Measurements from ENCODE around the gene GATA5. TPM values are rescaled to one million over a fixed set of nuclear protein-coding genes. Genes with fewer than 3 reads are reported as not detected.

GATA5 gene
- total RNA-seq, 1 donor from 2014 or later, result not detected

DNA sequence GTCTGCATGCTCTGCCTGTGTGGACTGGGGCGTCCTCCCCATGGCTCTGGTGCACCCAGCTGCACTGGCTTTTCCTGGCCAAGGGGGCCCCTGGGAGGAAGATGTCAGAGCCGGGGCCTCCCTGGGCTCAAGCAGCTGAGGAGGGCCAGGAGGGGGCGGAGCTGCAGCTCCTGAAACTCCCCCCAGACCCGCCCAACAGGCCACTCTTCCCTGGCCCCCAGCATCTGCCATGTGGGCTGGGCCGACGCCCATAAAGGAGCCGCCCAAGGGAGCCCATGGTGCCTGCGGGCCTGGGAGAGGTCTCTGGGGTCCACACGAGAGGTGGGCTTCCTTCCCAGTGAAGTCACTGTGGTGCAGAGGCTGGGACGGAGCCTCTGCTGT lies 52.5 kb downstream of the GATA5 start:
- ChIA-PET CTCF (no interaction called here), POLR2A (no interaction called here)
- TF ChIP-seq, protein P1, sequence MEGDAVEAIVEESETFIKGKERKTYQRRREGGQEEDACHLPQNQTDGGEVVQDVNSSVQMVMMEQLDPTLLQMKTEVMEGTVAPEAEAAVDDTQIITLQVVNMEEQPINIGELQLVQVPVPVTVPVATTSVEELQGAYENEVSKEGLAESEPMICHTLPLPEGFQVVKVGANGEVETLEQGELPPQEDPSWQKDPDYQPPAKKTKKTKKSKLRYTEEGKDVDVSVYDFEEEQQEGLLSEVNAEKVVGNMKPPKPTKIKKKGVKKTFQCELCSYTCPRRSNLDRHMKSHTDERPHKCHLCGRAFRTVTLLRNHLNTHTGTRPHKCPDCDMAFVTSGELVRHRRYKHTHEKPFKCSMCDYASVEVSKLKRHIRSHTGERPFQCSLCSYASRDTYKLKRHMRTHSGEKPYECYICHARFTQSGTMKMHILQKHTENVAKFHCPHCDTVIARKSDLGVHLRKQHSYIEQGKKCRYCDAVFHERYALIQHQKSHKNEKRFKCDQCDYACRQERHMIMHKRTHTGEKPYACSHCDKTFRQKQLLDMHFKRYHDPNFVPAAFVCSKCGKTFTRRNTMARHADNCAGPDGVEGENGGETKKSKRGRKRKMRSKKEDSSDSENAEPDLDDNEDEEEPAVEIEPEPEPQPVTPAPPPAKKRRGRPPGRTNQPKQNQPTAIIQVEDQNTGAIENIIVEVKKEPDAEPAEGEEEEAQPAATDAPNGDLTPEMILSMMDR (IDR thresholded peaks at IDR 0.05), result no peak
- Mint-ChIP-seq H3K9me3 (no peaks in the 10 kb centered on the region), H3K36me3 (ENCODE audit: low read depth) (no peaks in the 10 kb centered on the region), H3K4me1 (no peaks in the 10 kb centered on the region), H3K4me3 (no peak overlapping the region), H3K27me3 (peaks cover 3% of the 10 kb centered on the region), H3K27ac (no peak overlapping the region)
- intact Hi-C loops (cut with micrococcal nuclease), result no loop called here
- DNase-seq, result no peak
- no peak for ATAC-seq (ENCODE audit: low read depth)

DNA sequence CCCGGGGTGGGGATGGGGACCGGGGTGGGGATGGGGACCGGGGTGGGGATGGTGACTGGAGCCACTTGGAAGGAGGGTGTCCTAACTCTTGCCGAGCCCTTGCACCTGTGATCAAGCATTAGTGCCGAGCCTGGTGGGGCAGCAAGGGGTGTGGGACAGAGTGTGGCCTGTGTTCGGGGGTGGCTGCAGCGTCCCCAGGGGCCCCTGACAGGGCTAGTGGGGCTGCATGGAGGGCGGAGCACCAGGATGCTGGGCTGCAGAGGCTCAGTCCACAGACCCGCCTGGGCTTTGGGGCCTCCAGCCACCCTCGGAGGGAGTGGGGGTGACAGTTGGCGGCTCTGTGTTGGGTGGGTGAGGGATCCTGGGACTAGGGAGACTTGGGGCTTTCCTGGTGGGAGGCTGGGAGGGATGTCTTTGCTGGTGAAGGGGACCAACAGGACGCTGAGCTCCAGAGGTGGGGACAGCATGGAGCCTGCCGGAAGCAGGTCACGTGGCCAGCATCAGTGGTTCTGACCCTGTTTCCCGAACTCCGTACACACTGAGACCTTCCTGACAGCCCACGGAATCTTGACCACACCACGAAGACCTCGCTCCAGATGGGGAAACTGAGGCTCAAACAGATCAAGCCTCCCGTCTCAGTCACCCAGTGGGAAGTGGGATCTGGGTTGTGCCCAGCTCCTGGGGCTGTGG lies 53.0 kb downstream of the GATA5 start:
- ATAC-seq (ENCODE audit: low read depth) (no peak), DNase-seq (no peak)
- Mint-ChIP-seq H3K27ac (no peak overlapping the region), H3K36me3 (ENCODE audit: low read depth) (no peaks in the 10 kb centered on the region), H3K4me1 (no peaks in the 10 kb centered on the region), H3K27me3 (peaks cover 3% of the 10 kb centered on the region), H3K4me3 (no peak overlapping the region), H3K9me3 (no peaks in the 10 kb centered on the region)
- TF ChIP-seq, protein P1 (IDR thresholded peaks at IDR 0.05), result no peak
- CTCF ChIA-PET, result no interaction called here
- POLR2A ChIA-PET, result no interaction called here
- intact Hi-C loops (cut with micrococcal nuclease), result no loop called here

DNA sequence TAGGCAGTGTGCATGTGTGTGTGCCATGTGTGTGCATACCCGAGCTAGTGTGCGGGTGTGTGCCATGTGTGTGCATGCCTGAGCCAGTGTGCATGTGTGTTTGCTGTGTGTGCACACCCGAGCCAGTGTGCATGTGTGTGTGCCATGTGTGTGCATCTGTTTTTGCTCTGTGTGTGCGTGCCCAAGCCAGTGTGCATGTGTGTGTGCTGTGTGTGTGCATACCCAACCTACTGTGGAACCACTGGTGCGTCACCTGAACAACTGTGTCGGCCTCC lies 54.1 kb downstream of the GATA5 start:
- Mint-ChIP-seq H3K27ac (no peak overlapping the region), H3K4me1 (no peaks in the 10 kb centered on the region), H3K4me3 (no peak overlapping the region), H3K27me3 (peaks cover 3% of the 10 kb centered on the region), H3K36me3 (ENCODE audit: low read depth) (no peaks in the 10 kb centered on the region), H3K9me3 (no peaks in the 10 kb centered on the region)
- no peak for DNase-seq
- intact Hi-C loops (cut with micrococcal nuclease), result no loop called here
- TF ChIP-seq, protein P1 (IDR thresholded peaks at IDR 0.05), result no peak
- POLR2A ChIA-PET, result interaction anchor here (0.5 kb wide), 2 partner anchors 82 to 177 kb away, joined by 3 read pairs; no protein-coding TSS in a partner anchor
- CTCF ChIA-PET, result interaction anchor here (0.6 kb wide), 1 partner anchor 202 kb away, joined by 3 read pairs; no protein-coding TSS in a partner anchor
- ATAC-seq (ENCODE audit: low read depth), result no peak

DNA sequence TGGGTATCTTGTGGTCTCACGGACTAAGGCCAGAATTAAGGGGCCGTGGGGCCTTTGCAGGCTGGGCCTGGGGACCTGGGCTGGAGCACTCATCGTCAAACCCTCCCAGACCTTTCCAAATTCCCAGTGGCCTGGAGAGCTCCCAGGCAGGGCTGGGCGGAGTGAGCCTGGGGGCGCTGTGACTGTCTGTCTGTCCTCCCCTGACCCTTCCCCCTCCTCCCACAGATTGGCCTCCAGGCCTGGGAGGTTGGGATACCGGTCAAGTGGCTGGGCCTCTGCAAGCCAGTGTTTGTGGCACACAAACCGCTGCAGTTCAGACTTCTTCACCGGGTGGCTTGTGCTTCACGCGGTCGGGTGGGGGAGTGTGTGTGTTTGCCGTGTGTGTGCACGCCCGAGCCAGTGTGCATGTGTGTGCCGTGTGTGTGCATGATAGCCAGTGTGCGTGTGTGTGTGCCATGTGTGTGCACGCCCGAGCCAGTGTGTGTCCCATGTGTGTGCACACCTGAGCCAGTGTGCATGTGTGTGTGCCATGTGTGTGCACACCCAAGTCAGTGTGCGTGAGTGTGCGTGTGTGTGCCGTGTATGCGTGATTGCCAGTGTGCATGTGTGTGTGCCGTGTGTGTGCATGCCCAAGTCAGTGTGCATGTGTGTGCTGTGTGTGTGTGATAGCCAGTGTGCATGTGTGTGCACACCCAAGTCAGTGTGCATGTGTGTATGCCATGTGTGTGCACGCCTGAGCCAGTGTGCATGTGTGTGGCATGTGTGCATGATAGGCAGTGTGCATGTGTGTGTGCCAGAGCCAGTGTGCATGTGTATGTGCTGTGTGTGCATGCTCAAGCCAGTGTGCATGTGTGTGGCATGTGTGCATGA lies 54.7 kb downstream of the GATA5 start:
- TF ChIP-seq, protein P1 (IDR thresholded peaks at IDR 0.05), result no peak
- Mint-ChIP-seq H3K27me3 (peaks cover 3% of the 10 kb centered on the region), H3K4me1 (no peaks in the 10 kb centered on the region), H3K27ac (no peak overlapping the region), H3K9me3 (no peaks in the 10 kb centered on the region), H3K36me3 (ENCODE audit: low read depth) (no peaks in the 10 kb centered on the region), H3K4me3 (no peak overlapping the region)
- ATAC-seq (ENCODE audit: low read depth) (no peak), DNase-seq (no peak)
- CTCF ChIA-PET, result interaction anchor here (0.6 kb wide), 1 partner anchor 203 kb away, joined by 3 read pairs; no protein-coding TSS in a partner anchor
- POLR2A ChIA-PET, result interaction anchor here (0.5 kb wide), 2 partner anchors 82 to 177 kb away, joined by 3 read pairs; no protein-coding TSS in a partner anchor
- intact Hi-C loops (cut with micrococcal nuclease), result no loop called here

DNA sequence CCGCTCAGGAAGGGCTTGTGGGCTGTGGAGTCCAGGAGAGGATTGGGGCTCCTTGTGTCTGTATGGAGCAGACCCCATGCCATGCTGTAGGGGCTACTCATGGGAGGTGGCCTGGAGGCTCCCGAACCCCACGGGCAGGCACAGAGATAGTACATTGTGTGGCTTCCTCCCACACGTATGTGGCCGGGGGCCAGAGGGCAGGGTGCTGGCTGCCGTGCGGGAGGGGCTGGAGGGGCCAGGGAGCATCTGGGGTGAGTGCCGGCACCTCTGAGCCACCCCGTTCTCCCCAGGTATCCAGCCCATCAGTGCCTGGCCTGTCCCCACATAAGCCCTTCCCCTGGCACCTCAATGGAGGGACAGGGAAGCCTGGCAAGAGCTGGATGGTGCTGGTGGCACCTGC lies 56.0 kb downstream of the GATA5 start:
- ChIA-PET POLR2A (no interaction called here), CTCF (no interaction called here)
- H3K27me3 Mint-ChIP-seq, result peaks cover 1% of the 10 kb centered on the region
- TF ChIP-seq, protein P1 (IDR thresholded peaks at IDR 0.05), result no peak
- DNase-seq, result no peak
- intact Hi-C loops (cut with micrococcal nuclease), result no loop called here
- H3K9me3 Mint-ChIP-seq, result no peaks in the 10 kb centered on the region
- H3K36me3 Mint-ChIP-seq (ENCODE audit: low read depth), result no peaks in the 10 kb centered on the region
- no peak for ATAC-seq (ENCODE audit: low read depth)
- no peak overlapping the region for H3K27ac Mint-ChIP-seq
- no peaks in the 10 kb centered on the region for H3K4me1 Mint-ChIP-seq
- H3K4me3 Mint-ChIP-seq, result no peak overlapping the region
